K562 (cell line): ENCODE measurements around the gene BDH2. TPM values are rescaled to one million over a fixed set of nuclear protein-coding genes. Genes with fewer than 3 reads are reported as not detected.
A peak's percentile ranks its signal among the peaks of the same experiment; 100 is the strongest.

Source experiments
- ATAC-seq: fragments of 200-7000 bp; cut with Tn5 transposase; 3 replicates; pipeline ENCODE4 v1.9.1; 2020; ENCODE audit warnings: moderate library complexity
- BruUV-seq: library from RNA; stranded (reverse); fragments of 400-500 nt; replicated peaks from 2 replicates; lab custom pipeline; 2021; lab: Mats Ljungman, UMichigan
- CTCF ChIA-PET: fragments of 300-600 bp; formaldehyde crosslinking; extraction: SDS; loops from one replicate; lab custom pipeline; 2021; ENCODE audit warnings: low intra/inter-chr PET ratio; lab: Yijun Ruan, JAX
- POLR2A ChIA-PET: fragments of 300-600, 350-650 bp; sonication (Branson Sonifier 250); formaldehyde crosslinking; extraction: SDS; loops from one replicate; lab custom pipeline; 2021; ENCODE audit warnings: antibody characterized with exemption, inconsistent platforms; lab: Yijun Ruan, JAX
- DNase-seq, 4 experiments: peaks; one replicate each; pipeline versions ENCODE4 v3.0.0 to v3.0.0-alpha.2; 2011 to 2018; ENCODE audit warnings: low spot score in 3 of 4, mixed read lengths in 3 of 4; ENCODE audit errors: extremely low read depth in 1 of 4
- FAIRE-seq: peaks from 2 replicates; lab custom pipeline; 2011; peaks lifted over from hg19 to GRCh38; lab: Jason Lieb, UNC
- H2AFZ ChIP-seq: 2 replicates; pipeline ENCODE4 v1.6.0; 2011; ENCODE audit warnings: low read depth, low read length, control low read depth, inconsistent platforms
- H3K27ac ChIP-seq: fragments of 200-600 bp; 3 replicates; pipeline ENCODE4 v1.8.0; 2011; ENCODE audit warnings: low read depth, mild to moderate bottlenecking, control low read depth, inconsistent platforms, low read length, moderate library complexity, mixed read lengths; ENCODE audit errors: extremely low read depth
- H3K27me3 ChIP-seq, 2 experiments: fragments of 300-600 bp in 1 of 2; 2 replicates in 1 of 2; 3 replicates in 1 of 2; pipeline versions ENCODE4 v1.6.0 to v1.8.0; 2011; ENCODE audit warnings: inconsistent platforms in 2 of 2, low read length in 2 of 2, mild to moderate bottlenecking in 1 of 2, mixed read lengths in 1 of 2, moderate library complexity in 1 of 2; ENCODE audit not compliant: control insufficient read depth in 2 of 2, insufficient read depth in 2 of 2
- H3K36me3 ChIP-seq: fragments of 300-600 bp; 3 replicates; pipeline ENCODE4 v1.8.0; 2011; ENCODE audit warnings: mild to moderate bottlenecking, low read length, inconsistent platforms; ENCODE audit not compliant: control insufficient read depth, insufficient read depth
- H3K4me1 ChIP-seq, 2 experiments: fragments of 200-600 bp in 1 of 2; replicated peaks in 1 of 2; 2 replicates in 1 of 2; 3 replicates in 1 of 2; pipeline versions ENCODE4 v1.5.1 to v1.8.0; 2011; ENCODE audit warnings: inconsistent platforms in 2 of 2, low read length in 2 of 2, mild to moderate bottlenecking in 1 of 2, mixed read lengths in 1 of 2, moderate library complexity in 1 of 2; ENCODE audit not compliant: control insufficient read depth in 2 of 2, insufficient read depth in 2 of 2
- H3K4me2 ChIP-seq: 2 replicates; pipeline ENCODE4 v1.6.1; 2011; ENCODE audit warnings: low read length, control low read depth, inconsistent platforms, mixed read lengths; ENCODE audit not compliant: insufficient read depth
- H3K4me3 ChIP-seq: fragments of 200-600 bp; sonication (generic), shearing (Covaris generic); 2 replicates; pipeline ENCODE4 v1.5.1; 2016; ENCODE audit warnings: control low read depth, inconsistent platforms
- H3K79me2 ChIP-seq: fragments of 200-600 bp; 3 replicates; pipeline ENCODE4 v1.8.0; 2011; ENCODE audit warnings: low read length, inconsistent platforms; ENCODE audit not compliant: control insufficient read depth, insufficient read depth
- H3K9ac ChIP-seq, 2 experiments: 2 replicates each; pipeline versions ENCODE4 v1.6.0 to v1.6.1; 2011; ENCODE audit warnings: low read depth in 2 of 2, low read length in 2 of 2, control low read depth in 1 of 2, inconsistent platforms in 1 of 2, mild to moderate bottlenecking in 1 of 2, mixed read lengths in 1 of 2; ENCODE audit not compliant: insufficient read depth in 1 of 2
- H3K9me1 ChIP-seq: one replicate; pipeline ENCODE4 v1.6.0; 2011; ENCODE audit warnings: inconsistent platforms, mild to moderate bottlenecking, low read length, moderate library complexity; ENCODE audit not compliant: control insufficient read depth, insufficient read depth
- H3K9me3 ChIP-seq: replicated peaks from 2 replicates; pipeline ENCODE4 v1.5.1; 2011; ENCODE audit warnings: low read depth, low read length, inconsistent platforms; ENCODE audit not compliant: control insufficient read depth, insufficient read depth
- H4K20me1 ChIP-seq: replicated peaks from 2 replicates; pipeline ENCODE4 v1.6.1; 2011; ENCODE audit warnings: low read length, inconsistent platforms, mixed read lengths; ENCODE audit not compliant: control insufficient read depth, insufficient read depth
- CTCF ChIP-seq, 3 experiments: IDR thresholded peaks in 2 of 3; conservative IDR thresholded peaks in 1 of 3; 2 replicates each; pipeline ENCODE4 v1.5.1; 2011 to 2012; ENCODE audit warnings: low read length in 3 of 3, mild to moderate bottlenecking in 3 of 3, control low read depth in 2 of 3, improper control_type of control experiment in 1 of 3, inconsistent platforms in 1 of 3, low read depth in 1 of 3, mixed read lengths in 1 of 3, moderate library complexity in 1 of 3; ENCODE audit not compliant: insufficient read depth in 2 of 3
- FOS ChIP-seq: IDR thresholded peaks from 3 replicates; pipeline ENCODE4 v1.6.1; 2011; ENCODE audit not compliant: insufficient read length; ENCODE audit errors: extremely low read depth
- PKNOX1 ChIP-seq: fragments of 450-650 bp; IDR thresholded peaks from 2 replicates; pipeline ENCODE4 v1.6.1; 2016
- RAD21 ChIP-seq, 2 experiments: fragments of 250-450 bp in 1 of 2; fragments of 450-650 bp in 1 of 2; sonication (Bioruptor Pico) in 1 of 2; formaldehyde crosslinking in 1 of 2; IDR thresholded peaks in 1 of 2; conservative IDR thresholded peaks in 1 of 2; 2 replicates each; pipeline versions ENCODE4 v1.4.0 to v1.8.0; 2020 to 2022; ENCODE audit warnings: mild to moderate bottlenecking in 2 of 2, moderate library complexity in 1 of 2
- SMC3 ChIP-seq: conservative IDR thresholded peaks from 2 replicates; pipeline ENCODE4 v1.6.1; 2011; ENCODE audit warnings: low read depth, low read length, improper control_type of control experiment; ENCODE audit not compliant: insufficient read depth
- WGBS: fragments of 100-300 bp; shearing (Covaris generic); methylation state at CpG from one replicate; pipeline ENCODE4 v1.1.6; 2016; ENCODE audit warnings: low coverage, mixed read lengths; ENCODE audit not compliant: insufficient coverage; ENCODE audit errors: missing lambda C conversion rate; 5-methylcytosine and 5-hydroxymethylcytosine counted together
- in situ Hi-C: fragments of 300-500 bp; cut with MboI; formaldehyde crosslinking; loops from 4 replicates; pipeline ENCODE4 v1.15.0; 2018; ENCODE audit warnings: inconsistent platforms, mixed read lengths
- intact Hi-C: fragments of 100-400 bp; cut with micrococcal nuclease; formaldehyde crosslinking; loops from 2 replicates; pipeline ENCODE4 v1.14.2; 2022
- polyA plus RNA-seq, 8 experiments: library from polyadenylated mRNA; depleted of rRNA in 4 of 8; stranded (reverse) in 5 of 8; unstranded in 3 of 8; fragments of >200 nt; fragmentation: Nextera tagmentation in 2 of 8; fragmentation: Illumina TruSeq in 1 of 8; extraction: Ambion mirVana in 2 of 8; extraction: Trizol in 1 of 8; gene quantifications; 2 replicates each; pipeline versions ENCODE4 v1.2.1 to v1.2.3, GENCODE V29; 2011 to 2014; ENCODE audit warnings: inconsistent platforms in 1 of 8, missing spikeins in 1 of 8
- total RNA-seq, 7 experiments: library from RNA; depleted of rRNA in 6 of 7; stranded (reverse); fragments of >200 nt in 6 of 7; fragmentation: Illumina TruSeq in 2 of 7; extraction: Trizol in 2 of 7; gene quantifications; 2 replicates each; pipeline versions ENCODE4 v1.2.1 to v1.2.3, GENCODE V29; 2011 to 2021; ENCODE audit warnings: low replicate concordance in 1 of 7
- TF ChIP-seq, protein P1 (sequence below), 2 experiments: fragments of 450-650 bp; formaldehyde crosslinking in 1 of 2; IDR thresholded peaks; 2 replicates each; pipeline versions ENCODE4 v1.4.0 to v1.6.1; 2014 to 2020; ENCODE audit warnings: mild to moderate bottlenecking in 2 of 2, borderline replicate concordance in 1 of 2, low read depth in 1 of 2

The BDH2 gene
- total and polyA plus RNA-seq, 9 of the 15 experiments (the other 6 are each of a cell fraction or from before 2014, with no cell fraction given): 4.9 to 17.9 (median 9.1) TPM

DNA sequence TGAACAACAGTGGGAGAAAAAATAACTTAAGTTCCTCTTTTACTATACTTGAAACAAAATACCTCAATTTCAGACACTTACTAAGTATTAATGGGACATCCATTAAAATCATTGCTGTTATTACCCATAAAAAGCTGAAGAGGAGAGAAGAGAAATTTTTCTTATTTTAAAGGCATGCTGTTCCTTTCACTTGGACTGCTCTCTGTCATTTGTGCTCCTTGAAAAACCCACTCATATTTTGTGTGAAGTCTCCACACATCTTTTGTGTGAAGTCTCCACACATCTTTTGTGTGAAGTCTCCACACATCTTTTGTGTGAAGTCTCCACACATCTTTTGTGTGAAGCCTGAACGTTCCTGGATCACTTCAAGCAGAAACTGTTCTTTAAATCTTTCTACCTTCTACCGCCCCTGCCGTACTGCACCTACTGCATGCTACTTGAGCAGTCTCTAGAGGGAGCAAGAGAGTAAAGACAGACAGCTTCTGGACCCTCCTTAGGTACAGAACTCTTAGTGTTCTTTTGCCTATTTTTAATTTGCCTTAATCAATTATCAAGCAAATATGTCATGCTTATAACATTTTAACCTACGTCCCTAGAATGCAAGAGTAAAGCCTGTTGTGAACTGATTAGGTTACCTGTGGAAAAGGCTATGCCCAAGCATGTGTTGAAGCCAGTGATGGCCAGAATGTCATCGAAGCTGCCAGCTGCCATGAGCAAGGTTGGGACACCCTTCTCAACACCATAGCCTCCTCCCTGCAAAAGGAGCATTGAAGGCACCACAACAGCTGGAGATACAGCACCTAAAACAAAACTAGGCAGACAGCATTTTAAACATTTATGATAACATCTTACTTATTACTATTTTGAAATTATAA is 53.0 kb downstream of the BDH2 start:
- Histone ChIP-seq H2AFZ (no peak overlapping the region; the same call in 1 of the 2 replicates), H4K20me1 (no peaks in the 10 kb centered on the region), H3K27me3 (no peaks in the 10 kb centered on the region), H3K4me1 (no peaks in the 10 kb centered on the region; a peak in 1 of 5 replicates), H3K27ac (no peak overlapping the region), H3K9me1 (no peaks in the 10 kb centered on the region), H3K4me3 (no peak overlapping the region), H3K36me3 (peaks cover 5% of the 10 kb centered on the region; the same call in 1 of the 3 replicates), H3K9me3 (no peaks in the 10 kb centered on the region), H3K4me2 (no peak overlapping the region), H3K79me2 (no peaks in the 10 kb centered on the region), H3K9ac (no peak overlapping the region)
- intact Hi-C loops: loop anchor here (1.0 kb wide), 1 partner anchor 45 kb away; no protein-coding TSS in a partner anchor
- POLR2A ChIA-PET: no interaction called here
- in situ Hi-C loops: no loop called here
- peak; percentile 37; the same call in 1 of the 2 replicates for TF ChIP-seq SMC3
- TF ChIP-seq, protein P1, sequence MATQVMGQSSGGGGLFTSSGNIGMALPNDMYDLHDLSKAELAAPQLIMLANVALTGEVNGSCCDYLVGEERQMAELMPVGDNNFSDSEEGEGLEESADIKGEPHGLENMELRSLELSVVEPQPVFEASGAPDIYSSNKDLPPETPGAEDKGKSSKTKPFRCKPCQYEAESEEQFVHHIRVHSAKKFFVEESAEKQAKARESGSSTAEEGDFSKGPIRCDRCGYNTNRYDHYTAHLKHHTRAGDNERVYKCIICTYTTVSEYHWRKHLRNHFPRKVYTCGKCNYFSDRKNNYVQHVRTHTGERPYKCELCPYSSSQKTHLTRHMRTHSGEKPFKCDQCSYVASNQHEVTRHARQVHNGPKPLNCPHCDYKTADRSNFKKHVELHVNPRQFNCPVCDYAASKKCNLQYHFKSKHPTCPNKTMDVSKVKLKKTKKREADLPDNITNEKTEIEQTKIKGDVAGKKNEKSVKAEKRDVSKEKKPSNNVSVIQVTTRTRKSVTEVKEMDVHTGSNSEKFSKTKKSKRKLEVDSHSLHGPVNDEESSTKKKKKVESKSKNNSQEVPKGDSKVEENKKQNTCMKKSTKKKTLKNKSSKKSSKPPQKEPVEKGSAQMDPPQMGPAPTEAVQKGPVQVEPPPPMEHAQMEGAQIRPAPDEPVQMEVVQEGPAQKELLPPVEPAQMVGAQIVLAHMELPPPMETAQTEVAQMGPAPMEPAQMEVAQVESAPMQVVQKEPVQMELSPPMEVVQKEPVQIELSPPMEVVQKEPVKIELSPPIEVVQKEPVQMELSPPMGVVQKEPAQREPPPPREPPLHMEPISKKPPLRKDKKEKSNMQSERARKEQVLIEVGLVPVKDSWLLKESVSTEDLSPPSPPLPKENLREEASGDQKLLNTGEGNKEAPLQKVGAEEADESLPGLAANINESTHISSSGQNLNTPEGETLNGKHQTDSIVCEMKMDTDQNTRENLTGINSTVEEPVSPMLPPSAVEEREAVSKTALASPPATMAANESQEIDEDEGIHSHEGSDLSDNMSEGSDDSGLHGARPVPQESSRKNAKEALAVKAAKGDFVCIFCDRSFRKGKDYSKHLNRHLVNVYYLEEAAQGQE (IDR thresholded peaks at IDR 0.05; ENCODE audit: borderline replicate concordance): peak; percentile 35; the same call in 1 of the 2 replicates
- TF ChIP-seq, protein P1 (CRISPR knock-in tag; IDR thresholded peaks at IDR 0.05; ENCODE audit: low read depth): no peak
- TF ChIP-seq PKNOX1: 0 out of 2 replicates have a peak, but pooled peaks have one; percentile 7
- TF ChIP-seq RAD21 (CRISPR knock-in tag; conservative IDR thresholded peaks at IDR 0.05 in 1 of 2, IDR thresholded peaks at IDR 0.05 in 1 of 2): peak; percentile 38 to 57; a peak in 3 of 4 replicates
- TF ChIP-seq CTCF (IDR thresholded peaks at IDR 0.05 in 2 of 3, conservative IDR thresholded peaks at IDR 0.05 in 1 of 3; ENCODE audit: insufficient read depth in 2 of 3, low read depth in 1 of 3, low read length in 3 of 3): peak; percentile 77 to 90 (median 82)
- no peak for TF ChIP-seq FOS
- CTCF ChIA-PET: interaction anchor here (0.6 to 1.6 kb wide), 2 partner anchors 45 to 271 kb away, joined by 3 to 5 read pairs; no protein-coding TSS in a partner anchor
- WGBS: 23% methylated on average over 5 of the region's 5 CpGs
- FAIRE-seq: peak; percentile 95
- peak; percentile 99 for ATAC-seq
- DNase-seq: peak; percentile 55 to 71 (median 60)
- no TSS peak for BruUV-seq
